ENCODE measurements around the gene TBX1. TPM values are rescaled to one million over a fixed set of nuclear protein-coding genes. Genes with fewer than 3 reads are reported as not detected.

TBX1 gene
- total and polyA plus RNA-seq, 2 of the 13 experiments (the other 11 are each of a cell fraction or from before 2014, with no cell fraction given) = not detected

DNA sequence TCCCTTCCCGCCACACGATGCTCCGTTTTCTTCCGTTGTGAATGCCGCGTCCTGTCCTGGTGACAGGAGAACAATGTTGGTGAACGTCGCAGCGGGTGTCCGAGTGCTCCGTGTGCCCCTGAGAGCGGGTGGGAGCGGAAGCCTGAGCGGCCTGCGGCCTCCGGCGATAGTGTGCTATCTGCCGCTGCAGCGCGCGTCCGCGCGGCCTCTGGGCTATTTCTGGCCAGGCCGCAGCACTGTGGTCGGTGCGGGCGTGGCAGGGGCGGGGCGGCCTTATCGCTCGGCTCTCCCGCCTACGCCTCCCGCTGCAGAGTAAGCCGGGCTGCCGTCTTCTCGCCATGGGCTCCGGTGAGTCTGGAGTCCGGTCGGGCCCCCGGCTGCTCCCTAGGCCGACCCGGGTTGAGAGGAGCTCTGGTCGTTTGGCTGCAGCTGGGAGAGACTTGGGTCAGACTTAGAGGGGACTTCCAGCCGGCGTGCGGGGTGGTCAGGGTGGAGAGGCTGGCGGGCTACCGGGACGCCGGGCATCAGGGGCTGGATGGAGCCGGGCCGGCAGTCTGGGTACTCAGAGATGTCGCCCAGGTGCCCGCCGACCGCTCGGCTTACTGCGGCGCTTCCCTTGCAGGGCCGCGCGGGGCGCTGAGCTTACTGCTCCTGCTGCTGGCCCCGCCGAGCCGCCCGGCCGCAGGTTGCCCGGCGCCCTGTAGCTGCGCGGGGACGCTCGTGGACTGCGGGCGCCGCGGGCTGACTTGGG is 37.2 kb upstream of the TBX1 start, which contains the start of gene GP1BB (continued):
- peak; percentile 40; the same call in 1 of the 2 replicates for TF ChIP-seq MYC (CRISPR knock-in tag; IDR thresholded peaks at IDR 0.05; ENCODE audit: borderline replicate concordance)
- TF ChIP-seq HMG20B (CRISPR knock-in tag; conservative IDR thresholded peaks at IDR 0.05) = 0 out of 2 replicates have a peak, but pooled peaks have one; percentile 36
- peak; percentile 41; the same call in 1 of the 2 replicates for TF ChIP-seq CSRNP1 (CRISPR knock-in tag; IDR thresholded peaks at IDR 0.05)
- peak; percentile 21; the same call in 1 of the 2 replicates for TF ChIP-seq ARID4A (CRISPR knock-in tag; IDR thresholded peaks at IDR 0.05; ENCODE audit: borderline replicate concordance)
- peak; percentile 54 for TF ChIP-seq BCL6 (CRISPR knock-in tag; IDR thresholded peaks at IDR 0.05)
- TF ChIP-seq ELF1 (CRISPR knock-in tag; IDR thresholded peaks at IDR 0.05) = no peak; the same call in 1 of the 2 replicates
- TF ChIP-seq TOE1 (CRISPR knock-in tag; IDR thresholded peaks at IDR 0.05) = no peak
- TF ChIP-seq SAP130 (CRISPR knock-in tag; IDR thresholded peaks at IDR 0.05; ENCODE audit: low read depth) = peak; percentile 26
- TF ChIP-seq GATAD1 (CRISPR knock-in tag; IDR thresholded peaks at IDR 0.05) = no peak
- TF ChIP-seq SP4 (CRISPR knock-in tag; IDR thresholded peaks at IDR 0.05) = peak; percentile 30; the same call in 1 of the 2 replicates
- 0 out of 2 replicates have a peak, but pooled peaks have one; percentile 43 for TF ChIP-seq ZXDC (CRISPR knock-in tag; IDR thresholded peaks at IDR 0.05)
- TF ChIP-seq SOX13 (IDR thresholded peaks at IDR 0.05) = no peak
- TF ChIP-seq SOX13 (CRISPR knock-in tag; conservative IDR thresholded peaks at IDR 0.05 in 1 of 2, IDR thresholded peaks at IDR 0.05 in 1 of 2) = peak in 1 of 2 experiments; percentile 30; a peak in 1 of 4 replicates
- TF ChIP-seq ZNF770 (CRISPR knock-in tag; IDR thresholded peaks at IDR 0.05) = 0 out of 2 replicates have a peak, but pooled peaks have one; percentile 4
- TF ChIP-seq ZNF225 (CRISPR knock-in tag; IDR thresholded peaks at IDR 0.05) = 0 out of 2 replicates have a peak, but pooled peaks have one; percentile 45
- TF ChIP-seq ZZZ3 (CRISPR knock-in tag; IDR thresholded peaks at IDR 0.05; ENCODE audit: borderline replicate concordance) = 0 out of 2 replicates have a peak, but pooled peaks have one; percentile 44
- peak; percentile 79; the same call in 1 of the 2 replicates for TF ChIP-seq SP5 (CRISPR knock-in tag; IDR thresholded peaks at IDR 0.05; ENCODE audit: borderline replicate concordance, low read depth)
- TF ChIP-seq NBN (conservative IDR thresholded peaks at IDR 0.05) = no peak
